Activated naive CD8-positive, alpha-beta T cell (primary cell): Measurements from ENCODE around the gene TSPAN11.

Experiments
- H3K27ac Mint-ChIP-seq: one replicate; pipeline ENCODE4 v1.8.0; 2021; ENCODE audit warnings: mixed read lengths
- H3K27me3 Mint-ChIP-seq: one replicate; pipeline ENCODE4 v1.8.0; 2021; ENCODE audit warnings: mixed read lengths
- H3K36me3 Mint-ChIP-seq: one replicate; pipeline ENCODE4 v1.8.0; 2021; ENCODE audit warnings: mixed read lengths
- H3K4me1 Mint-ChIP-seq: one replicate; pipeline ENCODE4 v1.8.0; 2021; ENCODE audit warnings: low read depth, mixed read lengths
- H3K4me3 Mint-ChIP-seq: one replicate; pipeline ENCODE4 v1.8.0; 2021; ENCODE audit warnings: mild to moderate bottlenecking, mixed read lengths
- H3K9me3 Mint-ChIP-seq: one replicate; pipeline ENCODE4 v1.8.0; 2021; ENCODE audit warnings: low read depth, mixed read lengths

The TSPAN11 gene

GRCh38 chr12:30992381-30992780 is 65.8 kb downstream of the TSPAN11 start:
- H3K27ac Mint-ChIP-seq = no peak overlapping the region
- no peak overlapping the region for H3K4me3 Mint-ChIP-seq
- H3K4me1 Mint-ChIP-seq = no peaks in the 10 kb centered on the region
- no peaks in the 10 kb centered on the region for H3K36me3 Mint-ChIP-seq
- no peaks in the 10 kb centered on the region for H3K9me3 Mint-ChIP-seq
- H3K27me3 Mint-ChIP-seq = no peaks in the 10 kb centered on the region

GRCh38 chr12:30993766-30994165 is 67.2 kb downstream of the TSPAN11 start:
- H3K36me3 Mint-ChIP-seq = no peaks in the 10 kb centered on the region
- no peaks in the 10 kb centered on the region for H3K4me1 Mint-ChIP-seq
- H3K9me3 Mint-ChIP-seq = no peaks in the 10 kb centered on the region
- no peak overlapping the region for H3K4me3 Mint-ChIP-seq
- no peak overlapping the region for H3K27ac Mint-ChIP-seq
- H3K27me3 Mint-ChIP-seq = no peaks in the 10 kb centered on the region

DNA sequence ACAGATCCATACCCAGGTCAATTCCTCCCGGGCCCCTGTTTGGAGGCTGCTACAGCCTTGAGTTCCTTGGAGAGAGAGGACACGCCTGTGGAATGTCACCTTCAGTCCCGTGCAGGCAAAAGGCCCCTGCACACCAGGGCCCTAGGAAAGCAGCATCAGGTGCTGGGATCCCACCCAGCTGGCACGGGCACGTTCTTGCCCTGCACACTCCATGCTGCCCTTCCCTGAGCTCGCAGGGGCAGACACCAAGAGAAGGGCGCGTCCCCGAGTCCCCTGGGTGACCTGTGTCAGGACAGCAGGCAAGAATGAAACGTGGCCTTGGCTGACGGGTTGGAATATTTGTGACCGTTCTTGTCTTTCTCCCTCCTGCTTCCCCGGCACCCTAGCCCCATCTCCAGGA is 67.7 kb downstream of the TSPAN11 start:
- Mint-ChIP-seq H3K9me3 (no peaks in the 10 kb centered on the region), H3K36me3 (no peaks in the 10 kb centered on the region), H3K27ac (no peak overlapping the region), H3K4me3 (no peak overlapping the region), H3K27me3 (no peaks in the 10 kb centered on the region), H3K4me1 (no peaks in the 10 kb centered on the region)

DNA sequence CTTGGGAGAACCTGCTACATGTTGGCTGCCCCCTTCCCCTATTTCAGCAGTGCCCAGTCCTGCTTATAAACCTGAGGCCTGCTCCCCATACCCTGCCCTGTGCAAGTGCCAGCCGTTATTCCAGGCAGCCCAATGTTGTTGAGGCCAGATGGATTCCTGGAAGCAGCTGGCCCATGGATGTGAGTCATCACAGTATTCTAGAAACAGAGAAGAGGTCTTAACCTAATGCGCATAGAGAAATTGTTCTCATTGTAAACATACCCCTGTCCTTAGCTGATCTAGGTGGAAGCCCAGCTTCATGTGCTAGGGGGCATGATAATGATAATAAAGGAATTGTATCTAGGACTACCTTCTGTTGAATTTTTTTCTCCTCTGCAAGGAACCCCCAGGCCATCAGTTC is 69.7 kb downstream of the TSPAN11 start:
- no peaks in the 10 kb centered on the region for H3K27me3 Mint-ChIP-seq

GRCh38 chr12:30996752-30997151 is 70.2 kb downstream of the TSPAN11 start:
- H3K4me1 Mint-ChIP-seq = no peaks in the 10 kb centered on the region

More for the DNA sequence above, 69.7 kb downstream of the TSPAN11 start:
- Mint-ChIP-seq H3K4me1 (no peaks in the 10 kb centered on the region), H3K36me3 (no peaks in the 10 kb centered on the region), H3K4me3 (no peak overlapping the region), H3K9me3 (no peaks in the 10 kb centered on the region), H3K27ac (no peak overlapping the region)

GRCh38 chr12:30997685-30998440 is 71.3 kb downstream of the TSPAN11 start:
- no peaks in the 10 kb centered on the region for H3K9me3 Mint-ChIP-seq
- no peaks in the 10 kb centered on the region for H3K27me3 Mint-ChIP-seq
- no peak overlapping the region for H3K27ac Mint-ChIP-seq
- no peaks in the 10 kb centered on the region for H3K4me1 Mint-ChIP-seq
- H3K36me3 Mint-ChIP-seq = no peaks in the 10 kb centered on the region
- H3K4me3 Mint-ChIP-seq = no peak overlapping the region

More at GRCh38 chr12:30996752-30997151, 70.2 kb downstream of the TSPAN11 start:
- Mint-ChIP-seq H3K4me3 (no peak overlapping the region), H3K36me3 (no peaks in the 10 kb centered on the region), H3K27ac (no peak overlapping the region), H3K27me3 (no peaks in the 10 kb centered on the region), H3K9me3 (no peaks in the 10 kb centered on the region)

DNA sequence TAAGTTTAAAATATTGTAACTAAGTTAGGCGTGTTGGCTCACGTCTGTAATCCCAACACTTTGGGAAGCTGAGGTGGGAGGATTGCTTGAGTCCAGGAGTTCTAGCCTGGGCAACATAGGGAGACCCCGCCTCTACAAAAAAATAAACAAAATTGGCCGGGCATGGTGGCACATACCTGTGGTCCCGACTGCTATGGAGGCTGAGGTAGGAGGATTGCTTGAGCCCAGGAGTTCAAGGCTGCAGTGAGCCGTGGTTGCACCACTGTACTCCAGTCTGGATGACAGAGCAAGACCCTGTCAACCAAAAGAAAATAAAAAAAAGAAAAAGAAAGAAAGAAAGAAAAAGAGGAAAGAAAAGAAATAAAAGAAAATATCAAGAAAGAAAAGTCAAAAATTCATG is 72.5 kb downstream of the TSPAN11 start:
- Mint-ChIP-seq H3K4me1 (no peaks in the 10 kb centered on the region), H3K27me3 (no peaks in the 10 kb centered on the region), H3K4me3 (no peak overlapping the region), H3K9me3 (no peaks in the 10 kb centered on the region), H3K36me3 (no peaks in the 10 kb centered on the region), H3K27ac (no peak overlapping the region)

GRCh38 chr12:30999723-31000122 is 73.2 kb downstream of the TSPAN11 start:
- H3K4me3 Mint-ChIP-seq = no peak overlapping the region

GRCh38 chr12:31000751-31001150 is 74.2 kb downstream of the TSPAN11 start:
- H3K27ac Mint-ChIP-seq = no peak overlapping the region
- no peaks in the 10 kb centered on the region for H3K9me3 Mint-ChIP-seq
- H3K4me1 Mint-ChIP-seq = no peaks in the 10 kb centered on the region
- no peaks in the 10 kb centered on the region for H3K27me3 Mint-ChIP-seq
- no peak overlapping the region for H3K4me3 Mint-ChIP-seq
- H3K36me3 Mint-ChIP-seq = no peaks in the 10 kb centered on the region

More at GRCh38 chr12:30999723-31000122, 73.2 kb downstream of the TSPAN11 start:
- Mint-ChIP-seq H3K36me3 (no peaks in the 10 kb centered on the region), H3K27me3 (no peaks in the 10 kb centered on the region), H3K4me1 (no peaks in the 10 kb centered on the region), H3K27ac (no peak overlapping the region), H3K9me3 (no peaks in the 10 kb centered on the region)

GRCh38 chr12:31001581-31002360 is 75.2 kb downstream of the TSPAN11 start:
- Mint-ChIP-seq H3K9me3 (no peaks in the 10 kb centered on the region), H3K27me3 (no peaks in the 10 kb centered on the region)

GRCh38 chr12:31002361-31002725 is 75.8 kb downstream of the TSPAN11 start:
- H3K4me1 Mint-ChIP-seq = no peaks in the 10 kb centered on the region
- H3K27ac Mint-ChIP-seq = no peak overlapping the region
- H3K36me3 Mint-ChIP-seq = no peaks in the 10 kb centered on the region
- no peak overlapping the region for H3K4me3 Mint-ChIP-seq
- H3K9me3 Mint-ChIP-seq = no peaks in the 10 kb centered on the region
- H3K27me3 Mint-ChIP-seq = no peaks in the 10 kb centered on the region

More at GRCh38 chr12:31001581-31002360, 75.2 kb downstream of the TSPAN11 start:
- Mint-ChIP-seq H3K27ac (no peak overlapping the region), H3K36me3 (no peaks in the 10 kb centered on the region), H3K4me3 (no peak overlapping the region), H3K4me1 (no peaks in the 10 kb centered on the region)

GRCh38 chr12:31002999-31003398 is 76.5 kb downstream of the TSPAN11 start:
- no peak overlapping the region for H3K4me3 Mint-ChIP-seq
- H3K4me1 Mint-ChIP-seq = no peaks in the 10 kb centered on the region
- H3K36me3 Mint-ChIP-seq = no peaks in the 10 kb centered on the region
- no peaks in the 10 kb centered on the region for H3K27me3 Mint-ChIP-seq
- H3K27ac Mint-ChIP-seq = no peak overlapping the region
- no peaks in the 10 kb centered on the region for H3K9me3 Mint-ChIP-seq

- Mint-ChIP-seq H3K27ac (no peak overlapping the region), H3K9me3 (no peaks in the 10 kb centered on the region), H3K36me3 (no peaks in the 10 kb centered on the region), H3K27me3 (no peaks in the 10 kb centered on the region), H3K4me1 (no peaks in the 10 kb centered on the region), H3K4me3 (no peak overlapping the region)
Observed at GRCh38 chr12:31003861-31004640, 77.5 kb downstream of the TSPAN11 start.

GRCh38 chr12:31004666-31005065 is 78.1 kb downstream of the TSPAN11 start:
- Mint-ChIP-seq H3K4me3 (no peak overlapping the region), H3K4me1 (no peaks in the 10 kb centered on the region), H3K9me3 (no peaks in the 10 kb centered on the region), H3K27me3 (no peaks in the 10 kb centered on the region), H3K36me3 (no peaks in the 10 kb centered on the region), H3K27ac (no peak overlapping the region)
